GM12874 (cell line): Measurements from ENCODE around the gene TNFRSF25.

Experiments used
- TF ChIP-seq, protein P1 (sequence below): IDR thresholded peaks from 2 replicates; pipeline ENCODE4 v1.5.1; 2011; ENCODE audit warnings: low read depth, mild to moderate bottlenecking, control low read depth, low read length, moderate library complexity; ENCODE audit not compliant: insufficient read depth

The TNFRSF25 gene

DNA sequence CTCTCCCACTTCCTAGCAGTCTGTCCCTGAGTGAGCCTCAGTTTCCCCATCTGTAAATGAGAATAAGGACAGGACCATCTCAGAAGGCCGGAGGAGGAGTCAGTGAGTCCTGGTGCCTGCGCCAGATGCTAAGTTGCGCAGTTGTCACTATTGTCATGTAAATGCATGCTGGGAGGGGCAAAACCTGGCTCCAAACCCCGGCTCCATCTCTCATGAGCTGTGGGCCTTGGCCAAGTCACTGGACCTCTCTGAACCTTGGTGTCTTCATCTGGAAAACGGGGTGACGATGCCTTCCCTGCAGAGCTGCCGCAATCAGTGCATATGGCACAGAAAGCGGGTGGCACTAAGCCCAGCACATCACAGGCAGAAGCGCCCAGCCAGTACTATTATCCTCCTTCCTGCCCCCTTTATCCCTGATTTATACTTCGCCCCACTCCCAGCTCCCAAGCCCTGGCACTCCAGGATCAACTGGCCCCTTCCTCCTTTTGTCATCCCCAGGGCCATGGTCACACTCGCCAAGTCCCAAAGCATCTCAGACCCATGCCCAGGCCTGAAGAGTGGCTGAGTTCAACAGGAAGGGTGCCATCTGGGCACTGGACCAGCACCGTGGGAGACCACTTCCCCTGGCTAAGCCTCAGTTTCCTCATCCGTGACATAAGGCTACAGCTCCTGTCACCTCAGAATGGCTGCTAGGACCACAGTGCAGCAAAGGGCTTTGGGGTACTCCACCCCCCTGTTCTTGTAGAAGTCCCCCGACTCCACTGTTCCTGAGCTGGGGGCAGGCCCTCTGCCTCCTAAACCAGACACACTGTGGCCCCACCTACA is 29.8 kb upstream of the TNFRSF25 start:
- TF ChIP-seq, protein P1, sequence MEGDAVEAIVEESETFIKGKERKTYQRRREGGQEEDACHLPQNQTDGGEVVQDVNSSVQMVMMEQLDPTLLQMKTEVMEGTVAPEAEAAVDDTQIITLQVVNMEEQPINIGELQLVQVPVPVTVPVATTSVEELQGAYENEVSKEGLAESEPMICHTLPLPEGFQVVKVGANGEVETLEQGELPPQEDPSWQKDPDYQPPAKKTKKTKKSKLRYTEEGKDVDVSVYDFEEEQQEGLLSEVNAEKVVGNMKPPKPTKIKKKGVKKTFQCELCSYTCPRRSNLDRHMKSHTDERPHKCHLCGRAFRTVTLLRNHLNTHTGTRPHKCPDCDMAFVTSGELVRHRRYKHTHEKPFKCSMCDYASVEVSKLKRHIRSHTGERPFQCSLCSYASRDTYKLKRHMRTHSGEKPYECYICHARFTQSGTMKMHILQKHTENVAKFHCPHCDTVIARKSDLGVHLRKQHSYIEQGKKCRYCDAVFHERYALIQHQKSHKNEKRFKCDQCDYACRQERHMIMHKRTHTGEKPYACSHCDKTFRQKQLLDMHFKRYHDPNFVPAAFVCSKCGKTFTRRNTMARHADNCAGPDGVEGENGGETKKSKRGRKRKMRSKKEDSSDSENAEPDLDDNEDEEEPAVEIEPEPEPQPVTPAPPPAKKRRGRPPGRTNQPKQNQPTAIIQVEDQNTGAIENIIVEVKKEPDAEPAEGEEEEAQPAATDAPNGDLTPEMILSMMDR, result no peak

DNA sequence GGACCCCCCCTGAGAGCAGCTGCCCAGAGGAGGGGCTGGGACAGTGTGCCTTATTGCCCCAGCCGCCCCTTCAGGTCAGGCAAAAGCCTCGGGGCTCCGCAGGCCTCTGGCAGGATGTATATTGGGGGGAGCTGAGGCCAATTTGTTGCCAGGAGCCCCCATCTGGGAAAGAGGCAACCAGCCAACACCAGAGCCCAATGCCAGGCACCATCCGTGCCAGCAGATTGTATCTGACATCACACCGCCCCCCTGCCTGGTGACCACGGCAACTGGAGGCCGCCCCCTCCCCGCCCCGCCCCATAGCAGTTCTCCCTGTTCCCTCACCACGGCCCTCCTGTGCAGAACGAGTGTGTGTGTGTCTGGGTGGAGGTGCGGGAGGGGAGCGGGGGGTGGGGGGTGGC is 29.1 kb upstream of the TNFRSF25 start:
- TF ChIP-seq, protein P1, result no peak

DNA sequence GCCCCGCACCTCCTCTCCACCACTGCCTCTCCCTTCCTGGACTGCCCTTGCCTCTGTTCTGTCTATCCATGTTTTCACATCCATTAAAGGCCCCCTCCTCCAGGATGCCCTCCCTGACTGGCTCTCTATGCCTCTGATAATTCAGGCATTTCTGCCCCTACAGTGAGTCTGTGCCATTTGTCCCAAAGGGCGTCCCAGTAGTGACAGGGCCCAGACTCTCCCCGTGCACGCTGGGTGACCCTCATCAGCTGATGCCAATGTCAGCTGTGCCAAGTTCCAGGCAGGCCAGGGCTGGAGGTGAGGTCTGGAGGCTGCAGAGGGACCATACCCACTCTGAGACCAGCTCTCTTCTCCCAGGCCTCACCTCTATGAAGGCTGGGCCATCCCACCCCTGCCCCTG is 28.7 kb upstream of the TNFRSF25 start:
- TF ChIP-seq, protein P1, result no peak

DNA sequence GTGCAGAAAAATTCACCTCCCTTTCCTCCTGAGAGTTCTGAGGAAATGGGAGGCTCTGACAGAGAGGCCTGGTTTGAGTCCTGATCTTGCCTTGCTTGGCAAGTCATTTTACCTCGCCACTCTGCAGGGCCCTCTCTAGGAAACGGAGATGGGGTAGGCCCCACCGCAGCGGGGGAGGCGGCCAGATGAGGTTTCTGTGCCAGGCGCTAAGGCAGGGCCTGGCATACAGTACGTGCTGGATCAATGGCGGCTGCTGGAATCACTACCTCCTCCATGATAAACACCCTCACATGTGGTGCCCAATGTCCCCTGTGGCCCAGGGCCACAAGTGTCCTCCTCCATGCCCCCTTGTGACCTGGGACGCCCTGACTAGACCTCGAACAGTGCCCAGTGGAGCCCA is 26.0 kb upstream of the TNFRSF25 start:
- TF ChIP-seq, protein P1, result no peak

DNA sequence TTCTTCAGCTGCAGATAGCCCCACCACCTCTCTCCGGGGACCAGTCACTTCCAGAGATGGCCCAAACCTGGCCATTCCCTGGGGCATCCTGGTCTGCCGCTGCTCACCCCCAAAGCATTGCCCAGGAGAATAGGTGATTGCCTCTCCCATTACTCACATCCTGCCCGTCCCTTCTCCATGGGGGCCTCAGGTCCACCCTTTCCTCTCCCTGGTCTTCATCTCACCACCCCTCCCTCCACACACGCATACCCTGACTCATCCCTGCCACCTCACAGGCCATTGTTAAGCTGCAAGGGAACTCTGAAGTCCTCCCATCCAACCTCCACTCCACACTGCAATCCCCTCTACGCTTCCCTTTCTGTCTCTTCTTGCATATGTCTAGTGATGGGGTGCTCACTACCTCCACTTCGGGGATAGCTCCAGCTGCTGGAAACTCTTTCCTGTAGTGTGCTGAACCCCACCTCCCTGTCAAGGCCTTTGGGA is 25.5 kb upstream of the TNFRSF25 start, which contains the start of gene PLEKHG5:
TSS of gene PLEKHG5 (minus strand) at position 188 of the 483 bp plus-strand sequence. CDS start 14,096 bp downstream, outside the sequence.
- TF ChIP-seq, protein P1, result no peak

DNA sequence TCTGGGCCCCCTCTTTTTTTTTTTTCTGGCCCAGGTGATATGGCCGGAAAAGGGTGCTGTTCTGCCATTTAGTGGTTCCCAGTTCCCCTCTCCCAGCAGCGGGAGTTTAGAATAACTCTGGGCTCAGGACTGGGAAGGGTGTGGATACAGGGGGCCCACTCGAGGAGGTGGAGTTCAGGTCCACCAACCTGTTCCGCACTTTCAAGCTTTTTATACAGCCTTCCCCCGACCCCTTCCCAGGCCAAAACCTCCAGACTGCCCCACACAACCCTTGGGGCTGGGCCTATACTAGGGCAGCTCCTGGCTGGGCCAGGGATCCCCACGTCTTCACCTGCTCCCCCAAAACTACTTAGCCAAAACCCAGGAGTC is 25.1 kb upstream of the TNFRSF25 start:
- TF ChIP-seq, protein P1, result no peak

DNA sequence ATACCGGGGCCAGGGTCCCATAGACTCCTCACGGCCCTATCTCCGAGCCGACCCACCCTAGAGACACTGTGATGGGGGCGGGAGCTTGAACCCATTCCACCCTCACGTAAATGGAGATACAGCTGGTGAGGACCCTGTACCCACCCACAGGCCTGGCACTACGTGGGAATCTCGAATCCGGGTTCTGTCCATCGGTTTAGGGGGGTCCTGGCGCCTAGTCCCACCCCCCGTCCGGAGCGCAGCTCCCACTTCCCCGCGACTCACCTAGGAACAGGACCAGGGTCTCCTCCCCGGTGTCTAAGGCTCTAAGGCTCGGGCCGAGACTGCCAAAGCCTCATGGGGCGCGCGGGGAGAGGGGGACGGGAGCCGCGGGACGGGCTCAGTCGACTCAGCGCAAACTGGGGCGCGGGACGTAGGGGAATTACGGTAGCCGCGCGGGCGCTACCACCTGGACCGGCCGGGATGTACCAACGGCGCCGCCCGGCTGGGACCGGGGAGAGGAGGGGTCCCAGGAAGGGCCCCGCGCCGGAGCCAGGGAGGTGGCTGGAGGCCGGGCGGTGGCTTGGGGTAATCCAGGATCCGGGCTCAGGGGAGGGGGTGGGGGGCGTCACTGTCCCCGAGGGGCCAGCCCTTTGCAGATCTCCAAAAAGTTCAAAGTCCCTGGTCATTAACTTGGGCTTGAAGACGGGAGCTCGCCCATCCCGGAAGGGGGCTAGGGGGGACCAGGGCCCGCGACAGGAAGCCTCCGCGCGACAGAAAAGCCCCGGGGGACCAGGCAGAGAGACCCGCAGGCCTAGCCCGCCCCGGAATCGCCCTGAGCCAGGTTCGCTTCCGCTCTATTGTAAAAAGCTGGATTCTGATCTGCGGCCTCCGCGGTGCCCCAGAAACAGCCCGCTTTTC is 24.5 kb upstream of the TNFRSF25 start:
- TF ChIP-seq, protein P1, result no peak
